ENCODE data around the gene NFXL1.

DNA sequence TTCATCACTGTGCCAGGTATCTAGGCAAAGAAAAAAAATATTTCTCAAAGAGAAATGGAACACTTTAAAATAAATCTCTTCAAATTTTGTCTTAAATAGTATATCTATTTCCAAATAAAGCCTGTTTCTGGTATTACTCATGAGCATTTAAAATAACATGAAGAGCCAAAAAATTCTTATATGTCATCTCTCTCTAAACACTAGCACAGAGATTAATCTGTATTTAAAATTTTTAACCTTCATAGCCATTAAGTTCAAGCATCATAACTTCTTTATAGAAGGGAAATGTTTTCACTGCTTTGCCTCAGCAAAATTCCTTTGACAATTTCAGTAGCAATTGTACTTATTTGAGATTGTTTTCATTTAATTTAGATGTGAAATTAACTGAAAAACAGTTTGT is 71.4 kb downstream of the NFXL1 start:
- no peak for TF ChIP-seq CTCF (IDR thresholded peaks at IDR 0.05; ENCODE audit: low read depth, low read length)
- no peak for TF ChIP-seq POLR2A (IDR thresholded peaks at IDR 0.05; ENCODE audit: extremely low read depth, insufficient read length)
- TF ChIP-seq MYC (IDR thresholded peaks at IDR 0.05; ENCODE audit: low read depth, low read length), result no peak
- TF ChIP-seq, protein P1, sequence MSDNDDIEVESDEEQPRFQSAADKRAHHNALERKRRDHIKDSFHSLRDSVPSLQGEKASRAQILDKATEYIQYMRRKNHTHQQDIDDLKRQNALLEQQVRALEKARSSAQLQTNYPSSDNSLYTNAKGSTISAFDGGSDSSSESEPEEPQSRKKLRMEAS (IDR thresholded peaks at IDR 0.05; ENCODE audit: low read depth, low read length), result no peak
